ENCODE results near the gene NXPE4.

- TF ChIP-seq NRF1 (IDR thresholded peaks at IDR 0.05; ENCODE audit: low read depth, low read length), result no peak
- no peak for TF ChIP-seq TAF1 (IDR thresholded peaks at IDR 0.05; ENCODE audit: borderline replicate concordance, low read depth, low read length)
- no peak for TF ChIP-seq MXI1 (IDR thresholded peaks at IDR 0.05; ENCODE audit: low read depth, low read length)
- TF ChIP-seq SIN3A (IDR thresholded peaks at IDR 0.05; ENCODE audit: borderline replicate concordance, low read depth, low read length), result no peak
- no peak for TF ChIP-seq YY1 (IDR thresholded peaks at IDR 0.05; ENCODE audit: low read depth)
Measured at GRCh38 chr11:114615448-114616361, 20.1 kb upstream of the NXPE4 start.

All from SK-N-SH (cell line).